ENCODE measurements around the gene ADIPOR2.

ADIPOR2 gene

DNA sequence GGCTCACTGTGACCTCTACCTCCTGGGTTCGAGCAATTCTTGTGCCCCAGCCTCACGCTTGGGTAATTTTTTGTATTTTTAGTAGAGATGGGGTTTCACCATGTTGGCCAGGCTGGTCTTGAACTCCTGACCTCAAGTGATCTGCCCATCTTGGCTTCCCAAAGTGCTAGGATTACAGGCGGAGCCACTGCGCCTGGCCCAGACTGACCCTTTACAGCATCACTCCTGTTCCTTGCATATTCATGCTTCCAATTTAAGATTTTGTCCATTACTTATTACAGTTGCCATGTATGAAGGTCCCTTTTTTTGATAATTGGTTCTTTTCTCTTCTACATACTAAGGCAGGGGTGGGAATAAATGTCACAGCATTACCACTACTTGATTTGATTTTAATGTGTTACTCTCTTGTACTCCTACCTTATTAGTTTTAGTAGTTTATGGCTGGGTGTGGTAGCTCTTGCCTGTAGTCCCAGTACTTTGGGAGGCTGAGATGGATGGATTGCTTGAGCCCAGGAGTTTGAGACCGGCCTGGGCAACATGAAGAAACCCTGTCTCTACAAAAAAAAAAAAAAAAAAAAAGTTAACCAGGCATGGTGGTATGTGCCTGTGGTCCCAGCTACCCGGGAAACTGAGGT, 46.9 kb downstream of the ADIPOR2 start:
- DNase-seq (ENCODE audit: low read depth) = no peak

DNA sequence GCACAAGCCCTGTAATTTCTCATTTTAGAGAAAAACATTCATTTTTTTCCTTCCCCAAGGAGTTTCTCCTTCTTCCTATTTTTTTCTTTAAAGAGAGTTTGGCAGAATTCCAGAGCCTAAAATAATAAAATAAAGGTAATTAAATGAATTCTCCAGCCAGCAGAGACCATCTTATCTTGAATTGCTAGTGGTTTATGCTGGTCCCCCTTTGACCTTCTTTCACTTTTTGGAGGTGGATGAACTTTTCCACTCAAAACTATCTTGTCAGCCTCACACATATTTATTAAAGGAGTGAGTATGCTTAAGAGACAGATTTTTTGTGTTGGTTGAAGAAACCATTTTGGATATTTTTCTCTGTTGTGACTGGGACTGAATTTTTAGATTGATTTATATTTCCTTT, 47.6 kb downstream of the ADIPOR2 start:
- DNase-seq (ENCODE audit: low read depth) = no peak

DNA sequence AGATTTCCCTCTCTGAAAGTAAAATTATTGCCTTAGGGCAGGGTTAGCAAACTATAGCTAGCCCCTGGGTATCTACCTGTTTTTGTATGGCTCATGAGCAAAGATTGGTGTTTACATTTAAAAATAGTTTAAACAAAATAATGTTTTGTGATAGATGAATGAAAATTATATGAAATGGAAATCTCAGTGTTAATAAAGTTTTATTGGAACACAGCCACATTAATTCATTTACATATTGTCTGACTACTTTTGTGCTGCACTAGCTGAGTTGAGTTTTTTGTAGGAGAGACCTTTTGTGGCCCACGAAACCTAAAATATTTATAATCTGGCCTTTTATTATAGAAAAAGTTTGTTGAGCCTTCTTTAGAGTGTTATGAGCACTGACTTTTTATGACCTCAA, 48.5 kb downstream of the ADIPOR2 start:
- DNase-seq (ENCODE audit: low read depth) = no peak

DNA sequence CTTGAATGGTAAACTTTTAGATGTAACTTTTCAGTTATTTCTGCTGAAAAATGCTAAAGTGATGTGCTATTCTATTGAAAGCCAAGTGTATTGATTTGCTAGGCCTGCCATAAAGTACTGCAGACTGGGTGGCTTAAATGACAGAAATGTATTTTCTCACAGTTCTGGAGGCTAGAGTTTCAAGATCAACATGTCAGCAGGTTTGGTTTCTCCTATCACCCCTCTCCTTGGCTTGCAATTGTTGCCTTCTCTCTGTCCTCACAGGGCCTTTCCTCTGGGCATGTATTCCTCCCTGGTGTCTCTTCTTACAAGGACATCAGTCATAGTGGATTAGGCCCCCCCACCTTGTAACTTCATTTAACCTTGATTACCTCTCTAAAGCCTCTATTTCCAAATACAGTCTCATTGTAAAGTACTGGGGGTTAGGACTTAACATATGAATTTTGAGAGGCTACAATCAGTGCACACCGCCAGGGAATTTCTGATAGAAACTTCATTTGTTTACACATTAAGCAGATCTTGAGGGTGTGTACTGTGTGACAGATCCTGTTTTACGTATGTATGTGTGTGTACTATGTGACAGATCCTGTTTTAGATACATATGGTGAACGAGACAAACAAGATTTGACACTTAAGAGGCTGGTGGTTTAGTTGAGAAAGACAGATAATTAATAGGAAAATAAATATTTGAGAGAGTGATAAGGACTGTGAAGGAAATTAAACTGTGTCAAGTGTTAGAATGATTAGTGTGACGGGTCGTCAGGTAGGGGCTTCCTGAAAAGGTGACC, 49.5 kb downstream of the ADIPOR2 start:
- DNase-seq (ENCODE audit: low read depth) = no peak

DNA sequence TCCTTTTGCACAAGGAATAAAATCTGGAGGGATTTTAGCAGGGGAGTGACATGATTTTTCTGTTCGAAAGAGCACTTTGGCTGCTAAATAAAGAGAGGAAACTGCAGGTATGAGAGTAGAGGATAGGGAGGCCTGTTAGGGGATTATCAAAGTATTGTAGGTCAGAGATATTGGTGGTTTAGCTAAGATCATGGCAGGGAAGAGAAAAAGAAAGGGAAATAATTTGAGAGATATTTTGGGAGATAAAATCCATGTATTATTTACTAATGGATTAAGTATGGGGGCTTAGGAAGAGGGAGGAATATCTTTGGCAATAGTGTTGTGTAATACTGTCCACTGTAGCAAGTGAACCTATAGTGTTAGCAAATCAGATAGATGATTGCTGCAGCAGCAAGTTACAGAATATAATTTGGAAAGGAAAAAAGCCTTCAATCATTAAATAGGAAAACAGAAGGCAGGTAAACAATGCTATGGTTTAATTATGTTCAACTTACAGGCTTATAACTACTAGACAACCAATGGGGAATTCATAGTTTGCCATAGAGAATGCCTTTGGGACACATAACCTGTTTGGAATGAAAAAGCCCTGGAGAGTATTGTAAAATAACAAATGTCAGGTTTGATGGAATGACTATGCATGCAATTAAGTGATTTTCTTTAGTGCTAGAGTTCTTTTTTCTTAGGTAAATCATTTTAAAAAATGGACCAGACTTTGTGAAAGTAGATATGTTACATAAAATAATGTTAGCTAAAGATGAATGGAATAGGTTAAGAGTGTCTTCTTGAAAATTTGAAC, 50.5 kb downstream of the ADIPOR2 start:
- DNase-seq (ENCODE audit: low read depth) = no peak

DNA sequence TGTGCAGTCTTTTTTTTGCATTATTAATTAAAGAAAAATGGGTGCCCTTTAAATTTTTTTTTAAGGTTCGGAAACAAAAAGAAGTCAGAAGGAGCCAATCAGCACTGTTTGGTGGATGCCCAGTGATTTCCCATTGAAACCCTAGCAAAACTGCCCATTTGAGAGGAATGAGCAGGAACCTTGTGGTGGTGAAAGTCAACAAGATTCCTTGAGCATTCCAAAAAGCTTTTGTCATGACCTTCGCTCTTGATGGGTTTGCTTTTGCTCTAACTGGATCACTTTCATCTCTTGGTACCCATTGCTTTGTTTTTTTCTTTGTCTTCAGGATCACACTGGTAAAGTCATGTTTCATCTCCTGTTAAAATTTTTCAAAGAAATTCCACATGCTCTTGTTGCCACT, 54.1 kb downstream of the ADIPOR2 start:
- DNase-seq (ENCODE audit: low read depth) = no peak

DNA sequence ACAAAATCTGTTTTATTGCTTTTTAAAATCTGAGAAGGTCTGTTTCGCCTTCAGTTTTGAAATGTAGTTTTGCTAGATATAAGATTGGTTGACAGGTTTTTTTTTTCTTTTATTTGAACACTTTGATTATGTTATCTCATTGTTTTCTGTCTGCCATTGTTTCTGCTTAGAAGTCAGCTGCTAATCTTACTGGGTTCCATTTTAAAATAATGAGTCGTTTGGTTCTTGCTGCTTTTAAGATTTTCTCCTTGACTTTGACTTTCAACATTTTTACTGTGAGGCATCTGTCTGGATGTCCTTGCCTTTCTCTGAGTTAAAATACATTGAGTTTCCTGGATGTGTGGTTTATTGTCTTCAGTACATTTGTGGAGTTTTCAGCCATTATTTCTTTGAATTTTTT, 56.7 kb downstream of the ADIPOR2 start:
- no peak for DNase-seq (ENCODE audit: low read depth)

DNA sequence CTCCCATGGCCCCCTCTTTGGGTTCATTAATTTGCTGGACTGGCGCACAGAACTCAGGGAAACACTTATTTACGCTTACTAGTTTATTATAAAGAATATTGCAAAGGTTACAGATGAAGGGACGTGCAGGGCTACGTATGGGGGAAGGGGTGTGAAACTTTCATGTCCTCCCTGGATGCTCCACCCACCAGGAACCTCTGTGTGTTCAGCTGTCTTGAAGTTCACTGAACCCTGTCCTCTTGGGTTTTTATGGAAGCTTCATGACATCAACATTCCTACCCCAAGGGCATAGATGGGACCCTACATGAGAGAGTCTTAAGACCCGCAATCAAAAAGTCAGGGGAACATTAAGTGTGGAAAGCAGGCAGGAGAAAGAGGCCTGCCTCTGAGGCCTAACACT, 58.1 kb downstream of the ADIPOR2 start:
- no peak for DNase-seq (ENCODE audit: low read depth)

DNA sequence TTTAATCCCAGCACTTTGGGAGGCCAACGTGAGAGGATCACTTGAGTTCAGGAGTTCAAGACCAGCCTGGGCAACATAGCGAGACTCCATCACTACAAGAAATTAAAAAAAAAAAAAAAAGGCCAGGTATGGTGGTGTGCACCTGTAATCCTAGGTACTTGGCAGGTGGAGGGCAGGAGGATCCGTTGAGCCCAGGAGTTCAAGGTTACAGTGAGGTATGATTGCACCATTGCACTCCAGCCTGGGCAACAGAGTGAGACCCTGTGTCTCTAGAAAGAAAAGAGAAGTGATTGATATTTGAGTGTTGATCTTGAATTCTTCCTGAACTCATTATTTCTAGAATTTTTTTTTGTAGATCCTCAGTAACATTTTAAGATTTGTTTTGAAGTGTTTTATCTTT, 59.4 kb downstream of the ADIPOR2 start:
- no peak for DNase-seq (ENCODE audit: low read depth)

DNA sequence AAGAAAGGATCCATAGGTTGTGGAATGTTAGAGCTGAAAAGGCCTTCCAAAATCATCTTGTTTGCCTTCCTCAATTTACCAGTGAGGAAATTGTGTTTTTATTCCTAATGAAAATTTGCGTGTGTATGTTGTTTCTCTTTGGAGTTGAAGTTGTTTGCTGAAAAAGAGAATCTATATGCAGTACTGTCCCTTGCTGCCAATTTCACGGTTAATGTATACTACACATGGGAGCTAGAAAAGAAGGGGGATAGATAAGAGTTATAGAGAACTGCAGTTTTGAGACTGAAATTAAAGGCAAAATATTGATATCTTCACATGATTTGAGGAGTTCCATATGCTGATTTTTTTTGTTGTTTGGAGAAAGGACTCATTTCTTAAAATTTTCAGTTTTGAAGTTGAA, 67.5 kb downstream of the ADIPOR2 start:
- DNase-seq (ENCODE audit: low read depth) = no peak

DNA sequence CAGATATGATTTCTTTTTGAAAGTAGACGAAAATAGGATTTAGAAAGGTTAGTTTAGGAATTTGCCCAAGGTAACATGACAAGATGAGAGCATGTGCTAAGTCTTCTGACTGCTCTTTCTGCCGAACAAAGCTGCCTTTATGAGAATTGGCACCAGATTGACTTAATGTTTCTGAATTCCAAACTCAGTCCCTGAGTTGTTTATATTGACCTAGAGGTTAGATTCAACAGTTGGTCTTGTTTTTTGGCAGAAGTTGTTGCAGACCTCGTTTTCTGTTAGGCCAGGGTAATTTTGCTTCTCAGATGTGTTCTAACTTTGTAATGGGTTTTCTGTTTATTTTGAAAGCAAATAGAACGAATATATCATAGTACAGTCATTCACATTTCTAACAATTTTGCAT, 68.0 kb downstream of the ADIPOR2 start:
- no peak for DNase-seq (ENCODE audit: low read depth)

DNA sequence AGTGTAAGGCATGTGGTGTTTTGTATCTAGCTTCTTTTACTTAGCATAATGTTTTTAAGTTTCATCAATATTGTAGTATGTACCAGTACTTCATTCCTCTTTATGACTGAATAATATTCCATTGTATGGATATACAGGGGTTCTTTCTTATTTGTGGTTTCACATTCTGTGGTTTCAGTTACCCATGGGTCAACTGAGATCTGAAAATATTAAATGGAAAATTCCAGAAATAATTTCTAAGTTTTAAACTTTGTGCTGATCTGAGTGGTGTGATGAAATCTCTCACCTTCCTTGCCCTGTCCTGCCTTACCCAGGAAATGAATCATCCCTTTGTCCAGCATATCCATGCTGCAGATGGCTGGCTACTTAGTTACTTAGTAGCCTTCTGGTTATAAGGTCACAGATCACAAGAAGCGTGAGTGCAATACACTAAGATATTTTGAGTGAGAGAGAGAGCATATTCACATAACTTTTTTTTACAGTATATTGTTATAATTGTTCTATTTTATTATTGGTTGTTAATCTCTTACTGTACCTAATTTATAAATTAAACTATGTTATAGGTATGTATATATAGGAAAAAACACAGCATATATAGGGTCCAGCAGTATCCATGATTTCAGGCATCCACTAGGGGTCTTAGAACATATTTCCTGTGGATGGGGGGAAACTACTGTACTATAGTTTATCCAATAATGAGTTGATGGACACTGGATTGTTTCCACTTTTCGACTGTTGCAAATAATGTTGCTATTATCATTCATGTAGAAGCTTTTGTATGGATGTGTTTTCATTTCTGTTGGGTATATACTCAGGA, 69.9 kb downstream of the ADIPOR2 start:
- no peak for DNase-seq (ENCODE audit: low read depth)

DNA sequence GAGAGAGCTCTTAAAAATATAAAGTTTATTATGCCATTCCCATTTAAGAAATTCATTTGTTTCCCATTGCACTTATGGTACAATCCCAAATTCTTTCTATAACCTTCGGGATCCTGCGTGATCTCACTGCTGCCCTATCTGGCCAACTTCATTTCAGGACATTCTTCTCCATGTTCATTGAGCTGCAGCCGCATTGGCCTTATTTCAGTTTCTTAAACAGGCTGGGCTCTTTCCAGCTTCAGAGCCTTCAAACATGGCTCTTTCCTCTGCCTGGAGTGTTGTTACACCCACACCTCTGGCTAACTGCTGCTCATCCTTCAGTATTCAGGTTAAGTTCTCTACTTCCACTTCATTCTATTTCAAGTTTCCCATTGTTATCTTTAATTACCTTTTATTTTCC, 71.0 kb downstream of the ADIPOR2 start:
- no peak for DNase-seq (ENCODE audit: low read depth)

DNA sequence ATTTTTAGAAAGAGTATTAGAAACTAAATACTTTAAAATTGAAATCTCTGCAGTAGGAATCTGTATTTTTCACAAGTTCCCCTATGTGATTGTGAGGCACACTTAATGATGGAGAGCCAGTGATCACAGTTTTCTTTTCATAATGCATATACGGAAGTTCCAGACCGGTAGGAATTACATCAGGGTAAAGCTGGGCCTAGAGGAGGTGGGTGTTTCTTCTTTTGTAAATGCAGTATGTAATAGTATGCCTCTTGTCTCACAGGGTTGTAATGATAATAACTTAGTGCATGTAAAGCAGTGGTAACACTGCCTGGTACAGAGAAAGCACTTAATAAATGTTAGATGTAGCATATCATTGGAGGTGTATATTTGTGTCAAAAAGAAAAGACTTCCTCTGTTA, 72.3 kb downstream of the ADIPOR2 start:
- no peak for DNase-seq (ENCODE audit: low read depth)

DNA sequence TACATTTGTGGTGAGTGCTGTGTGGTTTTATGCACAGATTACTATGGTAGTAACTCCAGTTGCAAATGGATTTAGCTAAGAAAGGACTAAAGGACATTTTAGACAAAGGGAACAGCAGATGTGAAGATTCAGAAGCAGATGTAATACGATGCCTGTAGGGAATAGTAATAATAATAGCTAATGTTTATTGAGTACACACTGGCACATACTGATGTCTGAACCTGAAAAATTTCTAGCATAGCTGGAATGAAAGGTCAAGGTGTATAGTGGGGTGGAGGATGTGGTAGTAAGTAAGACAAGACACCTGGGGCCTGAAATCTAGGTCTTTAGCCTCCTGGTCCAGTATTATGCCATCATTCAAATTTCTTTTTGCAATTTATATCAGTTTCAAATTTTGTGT, 75.2 kb downstream of the ADIPOR2 start:
- DNase-seq (ENCODE audit: low read depth) = no peak

DNA sequence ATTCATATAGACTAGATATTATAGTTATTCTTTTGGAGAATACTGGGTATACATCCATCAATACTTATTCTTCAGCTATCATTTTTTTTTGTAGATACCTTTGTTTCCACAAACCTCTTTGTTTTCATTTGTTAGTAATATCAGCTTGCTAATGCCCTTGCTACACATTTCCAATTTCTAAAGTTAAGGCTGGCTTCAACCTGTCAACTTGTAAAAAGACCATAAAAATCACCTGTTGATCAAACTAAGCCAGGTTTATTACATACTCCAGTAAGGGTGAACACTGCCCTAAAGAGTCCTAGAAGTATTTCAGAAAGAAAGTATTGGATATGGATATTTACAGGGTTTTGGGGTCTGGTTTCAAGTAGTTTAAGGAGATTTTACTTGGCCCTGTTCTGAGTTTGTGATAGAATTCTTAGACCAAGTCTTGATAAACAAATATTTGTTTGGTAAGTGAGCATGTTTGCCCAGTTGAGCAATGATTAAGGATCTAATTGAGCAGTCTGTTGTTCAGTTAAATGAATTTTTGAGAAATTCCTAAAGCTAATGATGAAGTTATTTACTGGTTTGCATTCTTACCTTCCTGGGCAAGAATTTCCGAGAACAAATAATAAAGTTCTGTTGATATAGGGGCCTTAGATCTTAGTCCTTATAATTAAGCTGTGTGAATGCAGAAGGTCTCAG, 76.7 kb downstream of the ADIPOR2 start:
- DNase-seq (ENCODE audit: low read depth) = no peak

DNA sequence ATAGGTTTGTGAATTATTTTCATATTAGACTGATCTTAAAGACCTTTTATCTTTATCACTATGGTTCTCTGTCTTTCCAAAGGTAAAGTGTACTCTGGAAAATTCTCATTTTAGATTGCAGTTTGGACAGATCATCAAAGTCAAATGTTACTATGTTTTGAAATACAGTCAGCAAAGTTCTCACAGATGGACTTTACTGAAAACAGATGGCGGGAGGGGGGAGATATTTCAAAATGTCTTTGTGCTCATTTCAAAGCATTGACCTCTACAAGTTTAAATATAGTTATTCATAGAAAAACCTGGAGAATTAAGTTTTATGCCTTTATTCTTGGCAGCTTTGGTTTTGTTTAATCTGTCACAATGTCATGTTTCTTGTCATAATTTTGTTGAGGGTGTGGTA, 77.7 kb downstream of the ADIPOR2 start:
- DNase-seq (ENCODE audit: low read depth) = no peak

DNA sequence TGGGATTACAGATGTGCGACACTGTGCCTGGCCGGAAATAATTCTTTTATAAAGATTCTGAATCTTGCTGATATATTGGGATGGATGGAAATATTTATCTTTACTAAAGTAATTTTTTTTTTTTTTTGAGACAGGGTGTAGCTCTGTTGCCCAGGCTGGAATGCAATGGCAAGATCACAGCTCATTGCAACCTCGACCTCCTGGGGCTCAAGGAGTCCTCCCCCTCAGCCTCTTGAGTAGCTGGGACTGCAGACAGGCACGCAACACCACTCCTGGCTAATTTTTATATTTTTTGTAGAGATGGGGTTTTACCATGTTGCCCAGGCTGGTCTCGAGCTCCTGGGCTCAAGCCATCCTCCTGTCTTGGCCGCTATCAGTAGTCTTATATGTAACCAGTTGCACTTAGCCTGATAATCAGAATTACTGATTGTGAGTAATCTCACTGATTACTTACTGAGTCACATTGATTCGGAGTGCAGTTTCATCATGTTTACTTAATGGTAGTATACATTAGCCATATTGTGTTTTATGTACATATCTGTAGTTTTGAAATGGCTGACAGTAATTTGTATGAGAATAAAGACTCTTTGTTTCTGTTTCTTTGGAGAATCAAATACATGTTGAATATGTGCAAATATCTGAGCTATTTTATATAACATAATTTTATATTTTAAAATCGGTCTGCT, 79.1 kb downstream of the ADIPOR2 start:
- DNase-seq (ENCODE audit: low read depth) = no peak

DNA sequence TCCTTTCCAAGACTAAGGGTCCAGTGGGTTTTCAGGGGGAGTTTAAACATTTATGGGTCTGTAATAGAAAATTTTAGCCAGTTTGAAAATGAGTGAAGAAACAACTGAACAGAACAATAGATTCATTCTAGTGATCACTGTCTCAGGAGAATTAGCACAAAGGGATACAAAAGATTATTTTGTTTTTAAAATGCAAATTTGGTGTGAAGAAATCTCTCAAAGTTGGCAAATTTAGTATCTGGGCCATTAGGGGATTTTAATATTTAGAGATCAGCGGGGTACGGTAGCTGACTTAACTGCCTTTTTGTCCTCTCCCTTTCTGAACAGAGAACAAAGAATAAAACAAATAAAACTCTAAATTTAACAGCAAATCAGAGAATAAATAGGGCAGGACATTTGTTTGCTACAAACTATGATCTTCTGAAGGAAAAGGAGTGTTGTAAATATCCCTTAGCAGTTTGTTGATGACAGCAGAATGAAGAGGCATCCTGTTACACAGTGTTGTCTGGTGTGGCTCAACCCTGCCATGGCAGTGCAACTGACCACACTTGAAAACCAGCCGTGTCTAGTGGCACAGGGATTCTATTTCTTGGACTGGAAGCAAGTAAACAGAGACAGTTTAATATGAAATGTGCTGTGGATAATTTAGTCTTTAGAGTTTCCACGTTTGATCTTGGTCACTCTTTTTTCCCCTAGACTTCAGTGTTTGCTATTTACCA, 83.2 kb downstream of the ADIPOR2 start:
- DNase-seq (ENCODE audit: low read depth) = no peak

DNA sequence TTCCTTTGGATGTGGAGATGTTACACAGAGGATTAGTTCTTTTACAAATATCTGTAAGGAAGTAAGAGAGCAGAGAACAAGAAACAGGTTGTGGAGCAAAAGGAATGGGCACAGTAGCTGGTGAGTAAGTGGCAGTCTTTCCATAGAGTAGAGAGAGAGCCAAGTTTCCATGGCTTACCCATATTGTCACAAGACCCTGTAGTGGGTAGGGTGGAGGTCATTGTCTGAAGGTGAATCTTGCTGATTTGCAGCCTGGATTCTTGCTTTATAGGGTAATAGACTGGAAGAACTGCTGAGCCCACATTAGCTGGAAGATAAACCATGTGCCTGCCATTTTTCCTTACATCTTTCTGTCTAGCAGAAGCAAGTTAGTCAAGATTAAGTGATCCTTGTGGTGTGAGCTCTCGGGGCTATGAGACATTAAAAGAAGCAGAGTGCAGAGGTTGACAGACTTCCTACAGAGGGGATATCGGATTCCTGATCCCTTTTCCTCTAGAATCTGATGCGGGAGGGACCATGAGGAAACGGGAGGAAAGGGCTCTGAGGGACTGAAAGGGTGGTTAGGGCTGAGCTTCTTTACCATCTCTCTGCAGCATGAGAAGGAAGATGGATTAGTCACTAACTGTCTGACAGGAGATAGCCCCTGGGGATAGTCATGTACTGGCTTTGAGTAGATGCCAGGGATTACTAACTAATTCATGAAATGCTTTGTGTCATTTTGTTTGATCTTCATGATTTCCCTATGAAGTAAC, 85.5 kb downstream of the ADIPOR2 start:
- no peak for DNase-seq (ENCODE audit: low read depth)

Measured in activated T-helper 9 cell treated with anti-CD3 and anti-CD28 coated beads, Interleukin-2, amount 50 U/mL, for 16 hours (primary cell).